Measurements from ENCODE around the gene SLC27A6. TPM values are rescaled to one million over a fixed set of nuclear protein-coding genes. Genes with fewer than 3 reads are reported as not detected.

The SLC27A6 gene
- total RNA-seq, 1 experiment from 2014 or later = not detected

DNA sequence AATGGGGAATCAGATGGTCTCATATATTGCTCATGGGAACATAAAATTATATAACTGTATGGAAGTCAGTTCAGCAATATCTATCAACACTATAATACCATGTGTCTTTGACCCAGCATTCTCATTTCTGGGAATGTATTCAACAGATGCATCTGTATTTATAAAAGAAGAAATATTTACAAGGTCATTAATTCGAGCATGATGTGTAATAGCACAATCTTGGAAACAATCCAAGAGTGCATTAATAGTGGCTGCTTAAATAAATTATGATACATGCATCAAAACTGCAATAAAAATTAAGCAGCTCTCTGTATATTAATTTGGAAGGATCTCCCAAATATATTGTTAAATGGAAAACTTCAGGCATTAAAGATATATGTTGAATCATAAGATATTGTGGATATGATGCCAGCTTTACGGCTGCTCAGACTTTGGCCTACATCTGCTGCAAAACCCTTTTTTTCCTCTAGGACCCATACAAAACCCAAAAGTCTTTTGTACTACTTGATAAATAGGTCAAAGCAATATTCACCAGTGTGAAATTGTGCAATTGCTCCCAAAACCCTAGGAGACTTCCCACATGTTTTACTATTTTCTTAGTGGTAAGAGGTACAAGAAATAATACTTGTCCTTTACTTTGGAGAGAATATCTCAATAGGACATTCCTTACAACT, 84.0 kb downstream of the SLC27A6 start:
- in situ Hi-C loops (cut with HindIII; ENCODE audit: low pct_unique_long_range_greater_than_20kb, low sequenced_read_pairs) = no loop called here
- ChIA-PET POLR2A (no interaction called here), CTCF (no interaction called here)
- H3K4me1 ChIP-seq (ENCODE audit: control insufficient read depth, insufficient read depth, low read length) = no peaks in the 10 kb centered on the region
- H3K36me3 ChIP-seq (ENCODE audit: control insufficient read depth, insufficient read depth, low read length) = no peaks in the 10 kb centered on the region; the same call in 1 of the 2 replicates
- no peak overlapping the region for H3K27ac ChIP-seq (ENCODE audit: low read length)
- H3K27me3 ChIP-seq (ENCODE audit: control insufficient read depth, insufficient read depth, low read length) = no peaks in the 10 kb centered on the region
- no TSS peak for BruUV-seq (replicated peaks)
- DNase-seq (ENCODE audit: low read depth, low spot score) = no peak
- H3K9me3 ChIP-seq (ENCODE audit: control insufficient read depth, insufficient read depth, low read depth, low read length) = no peaks in the 10 kb centered on the region
- H3K4me3 ChIP-seq (ENCODE audit: low read depth in 2 of 2, low read length in 2 of 2) = no peak overlapping the region
- intact Hi-C loops (cut with micrococcal nuclease; ENCODE audit: unreplicated experiment) = no loop called here
- ATAC-seq = no peak
- TF ChIP-seq POLR2AphosphoS5 (IDR thresholded peaks at IDR 0.05; ENCODE audit: low read depth, low read length) = no peak
- TF ChIP-seq SIN3A (IDR thresholded peaks at IDR 0.05; ENCODE audit: borderline replicate concordance, insufficient read depth, low read depth, low read length) = no peak
- TF ChIP-seq, protein P1, sequence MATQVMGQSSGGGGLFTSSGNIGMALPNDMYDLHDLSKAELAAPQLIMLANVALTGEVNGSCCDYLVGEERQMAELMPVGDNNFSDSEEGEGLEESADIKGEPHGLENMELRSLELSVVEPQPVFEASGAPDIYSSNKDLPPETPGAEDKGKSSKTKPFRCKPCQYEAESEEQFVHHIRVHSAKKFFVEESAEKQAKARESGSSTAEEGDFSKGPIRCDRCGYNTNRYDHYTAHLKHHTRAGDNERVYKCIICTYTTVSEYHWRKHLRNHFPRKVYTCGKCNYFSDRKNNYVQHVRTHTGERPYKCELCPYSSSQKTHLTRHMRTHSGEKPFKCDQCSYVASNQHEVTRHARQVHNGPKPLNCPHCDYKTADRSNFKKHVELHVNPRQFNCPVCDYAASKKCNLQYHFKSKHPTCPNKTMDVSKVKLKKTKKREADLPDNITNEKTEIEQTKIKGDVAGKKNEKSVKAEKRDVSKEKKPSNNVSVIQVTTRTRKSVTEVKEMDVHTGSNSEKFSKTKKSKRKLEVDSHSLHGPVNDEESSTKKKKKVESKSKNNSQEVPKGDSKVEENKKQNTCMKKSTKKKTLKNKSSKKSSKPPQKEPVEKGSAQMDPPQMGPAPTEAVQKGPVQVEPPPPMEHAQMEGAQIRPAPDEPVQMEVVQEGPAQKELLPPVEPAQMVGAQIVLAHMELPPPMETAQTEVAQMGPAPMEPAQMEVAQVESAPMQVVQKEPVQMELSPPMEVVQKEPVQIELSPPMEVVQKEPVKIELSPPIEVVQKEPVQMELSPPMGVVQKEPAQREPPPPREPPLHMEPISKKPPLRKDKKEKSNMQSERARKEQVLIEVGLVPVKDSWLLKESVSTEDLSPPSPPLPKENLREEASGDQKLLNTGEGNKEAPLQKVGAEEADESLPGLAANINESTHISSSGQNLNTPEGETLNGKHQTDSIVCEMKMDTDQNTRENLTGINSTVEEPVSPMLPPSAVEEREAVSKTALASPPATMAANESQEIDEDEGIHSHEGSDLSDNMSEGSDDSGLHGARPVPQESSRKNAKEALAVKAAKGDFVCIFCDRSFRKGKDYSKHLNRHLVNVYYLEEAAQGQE (IDR thresholded peaks at IDR 0.05; ENCODE audit: insufficient read depth in 1 of 2, low read depth in 2 of 2, low read length in 1 of 2) = no peak
- TF ChIP-seq, protein P2, sequence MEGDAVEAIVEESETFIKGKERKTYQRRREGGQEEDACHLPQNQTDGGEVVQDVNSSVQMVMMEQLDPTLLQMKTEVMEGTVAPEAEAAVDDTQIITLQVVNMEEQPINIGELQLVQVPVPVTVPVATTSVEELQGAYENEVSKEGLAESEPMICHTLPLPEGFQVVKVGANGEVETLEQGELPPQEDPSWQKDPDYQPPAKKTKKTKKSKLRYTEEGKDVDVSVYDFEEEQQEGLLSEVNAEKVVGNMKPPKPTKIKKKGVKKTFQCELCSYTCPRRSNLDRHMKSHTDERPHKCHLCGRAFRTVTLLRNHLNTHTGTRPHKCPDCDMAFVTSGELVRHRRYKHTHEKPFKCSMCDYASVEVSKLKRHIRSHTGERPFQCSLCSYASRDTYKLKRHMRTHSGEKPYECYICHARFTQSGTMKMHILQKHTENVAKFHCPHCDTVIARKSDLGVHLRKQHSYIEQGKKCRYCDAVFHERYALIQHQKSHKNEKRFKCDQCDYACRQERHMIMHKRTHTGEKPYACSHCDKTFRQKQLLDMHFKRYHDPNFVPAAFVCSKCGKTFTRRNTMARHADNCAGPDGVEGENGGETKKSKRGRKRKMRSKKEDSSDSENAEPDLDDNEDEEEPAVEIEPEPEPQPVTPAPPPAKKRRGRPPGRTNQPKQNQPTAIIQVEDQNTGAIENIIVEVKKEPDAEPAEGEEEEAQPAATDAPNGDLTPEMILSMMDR (IDR thresholded peaks at IDR 0.05) = no peak
- TF ChIP-seq TCF7L2 (IDR thresholded peaks at IDR 0.05; ENCODE audit: low read depth, low read length) = no peak

DNA sequence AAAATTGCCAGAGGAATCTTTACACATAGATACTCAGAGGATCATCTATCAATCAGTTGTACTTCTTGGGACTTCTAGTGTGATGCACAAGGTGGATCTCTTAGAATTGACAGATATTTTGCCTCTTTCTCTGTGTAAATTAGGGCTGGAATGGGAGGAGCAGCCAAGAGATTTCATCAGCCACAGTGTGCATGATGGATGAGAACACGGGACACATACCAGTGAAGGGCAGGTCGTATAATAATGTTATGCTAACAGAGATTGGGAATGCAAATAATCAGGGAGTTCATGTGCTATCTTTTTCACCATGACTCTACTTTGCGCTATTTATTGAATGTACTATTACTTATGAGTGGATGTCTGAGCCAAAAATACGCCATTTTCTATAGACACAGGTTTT, 86.0 kb downstream of the SLC27A6 start:
- intact Hi-C loops (cut with micrococcal nuclease; ENCODE audit: unreplicated experiment) (no loop called here), in situ Hi-C loops (cut with HindIII; ENCODE audit: low pct_unique_long_range_greater_than_20kb, low sequenced_read_pairs) (no loop called here)
- ChIA-PET POLR2A (no interaction called here), CTCF (no interaction called here)
- no peaks in the 10 kb centered on the region for H3K4me1 ChIP-seq (ENCODE audit: control insufficient read depth, insufficient read depth, low read length)
- H3K36me3 ChIP-seq (ENCODE audit: control insufficient read depth, insufficient read depth, low read length) = no peaks in the 10 kb centered on the region; the same call in 1 of the 2 replicates
- DNase-seq (ENCODE audit: low read depth, low spot score) (no peak), ATAC-seq (no peak)
- H3K27ac ChIP-seq (ENCODE audit: low read length) = no peak overlapping the region
- H3K4me3 ChIP-seq (ENCODE audit: low read depth in 2 of 2, low read length in 2 of 2) = no peak overlapping the region
- H3K9me3 ChIP-seq (ENCODE audit: control insufficient read depth, insufficient read depth, low read depth, low read length) = no peaks in the 10 kb centered on the region
- TF ChIP-seq, protein P1 (IDR thresholded peaks at IDR 0.05; ENCODE audit: insufficient read depth in 1 of 2, low read depth in 2 of 2, low read length in 1 of 2) = no peak
- no peak for TF ChIP-seq POLR2AphosphoS5 (IDR thresholded peaks at IDR 0.05; ENCODE audit: low read depth, low read length)
- TF ChIP-seq TCF7L2 (IDR thresholded peaks at IDR 0.05; ENCODE audit: low read depth, low read length) = no peak
- TF ChIP-seq SIN3A (IDR thresholded peaks at IDR 0.05; ENCODE audit: borderline replicate concordance, insufficient read depth, low read depth, low read length) = no peak
- TF ChIP-seq, protein P2 (IDR thresholded peaks at IDR 0.05) = no peak
- no TSS peak for BruUV-seq (replicated peaks)
- no peaks in the 10 kb centered on the region for H3K27me3 ChIP-seq (ENCODE audit: control insufficient read depth, insufficient read depth, low read length)
